Sigmoid colon (tissue), 7 donors: ENCODE measurements around the gene SLC46A1. TPM values are rescaled to one million over a fixed set of nuclear protein-coding genes. Genes with fewer than 3 reads are reported as not detected.

ENCODE experiments used
- DNase-seq: peaks from one replicate; pipeline ENCODE4 v3.0.0-alpha.2; 2019
- H3K27ac ChIP-seq, 4 donors: fragments of 200-600 bp; sonication (generic); one replicate each; pipeline ENCODE4 v1.5.1; 2016 to 2019; ENCODE audit warnings: mild to moderate bottlenecking in 1 of 4
- H3K27me3 ChIP-seq, 3 donors: fragments of 200-600 bp; sonication (generic); one replicate each; pipeline ENCODE4 v1.5.1; 2019; ENCODE audit warnings: mild to moderate bottlenecking in 1 of 3
- H3K36me3 ChIP-seq, 4 donors: fragments of 200-600 bp; sonication (generic); one replicate each; pipeline ENCODE4 v1.5.1; 2016 to 2019
- H3K4me1 ChIP-seq, 4 donors: fragments of 200-600 bp; sonication (generic); one replicate each; pipeline ENCODE4 v1.5.1; 2017 to 2019
- H3K4me3 ChIP-seq, 4 donors: fragments of 200-600 bp; sonication (generic); one replicate each; pipeline ENCODE4 v1.5.1; 2017 to 2019; ENCODE audit warnings: mild to moderate bottlenecking in 2 of 4, moderate library complexity in 1 of 4
- H3K9me3 ChIP-seq, 4 donors: fragments of 200-600 bp in 3 of 4; sonication (generic) in 3 of 4; one replicate each; pipeline versions ENCODE4 v1.5.1 to v1.6.1; 2013 to 2019
- CTCF ChIP-seq, 4 experiments: fragments of 450-650 bp in 3 of 4; fragments of 200-600 bp in 1 of 4; IDR thresholded peaks; one replicate each; pipeline ENCODE4 v1.5.1; 2016 to 2019; ENCODE audit warnings: antibody characterized with exemption in 4 of 4, mild to moderate bottlenecking in 3 of 4, moderate library complexity in 2 of 4
- EP300 ChIP-seq, 4 donors: sonication (generic); formaldehyde crosslinking; IDR thresholded peaks; one replicate each; pipeline ENCODE4 v1.6.1; 2017; ENCODE audit warnings: antibody characterized with exemption in 4 of 4
- POLR2A ChIP-seq, 2 donors: fragments of 450-650 bp; IDR thresholded peaks; one replicate each; pipeline ENCODE4 v1.6.1; 2016; ENCODE audit warnings: antibody characterized with exemption in 2 of 2, mild to moderate bottlenecking in 2 of 2, moderate library complexity in 2 of 2
- POLR2AphosphoS5 ChIP-seq, 4 donors: sonication (generic); formaldehyde crosslinking; IDR thresholded peaks; one replicate each; pipeline ENCODE4 v1.6.1; 2017; ENCODE audit warnings: antibody characterized with exemption in 4 of 4
- WGBS, 2 donors: extraction: QIAGEN DNeasy Blood & Tissue Kit; methylation state at CpG; one replicate each; pipeline ENCODE4 v1.1.7; 2013; 5-methylcytosine and 5-hydroxymethylcytosine counted together
- intact Hi-C: fragments of 100-400 bp; cut with DNase I; formaldehyde crosslinking; loops from one replicate; pipeline ENCODE4 v1.15.1; 2023
- polyA plus RNA-seq, 3 donors: library from polyadenylated mRNA; stranded (reverse); fragments of 200-250 nt; gene quantifications; one replicate each; pipeline ENCODE4 v1.2.3, GENCODE V29; 2013
- total RNA-seq, 4 donors: library from RNA; depleted of rRNA; stranded (reverse); fragments of >200 nt; gene quantifications; one replicate each; pipeline ENCODE4 v1.1.0, GENCODE V29; 2016
- donor health status: healthy with polysubstance abuse.
- donor health status: Bipolar disorder and iron deficiency.
- donor health status: healthy.

SLC46A1 gene
- total and polyA plus RNA-seq, 7 donors, result 2.7 to 8.6 (median 4.4) TPM

DNA sequence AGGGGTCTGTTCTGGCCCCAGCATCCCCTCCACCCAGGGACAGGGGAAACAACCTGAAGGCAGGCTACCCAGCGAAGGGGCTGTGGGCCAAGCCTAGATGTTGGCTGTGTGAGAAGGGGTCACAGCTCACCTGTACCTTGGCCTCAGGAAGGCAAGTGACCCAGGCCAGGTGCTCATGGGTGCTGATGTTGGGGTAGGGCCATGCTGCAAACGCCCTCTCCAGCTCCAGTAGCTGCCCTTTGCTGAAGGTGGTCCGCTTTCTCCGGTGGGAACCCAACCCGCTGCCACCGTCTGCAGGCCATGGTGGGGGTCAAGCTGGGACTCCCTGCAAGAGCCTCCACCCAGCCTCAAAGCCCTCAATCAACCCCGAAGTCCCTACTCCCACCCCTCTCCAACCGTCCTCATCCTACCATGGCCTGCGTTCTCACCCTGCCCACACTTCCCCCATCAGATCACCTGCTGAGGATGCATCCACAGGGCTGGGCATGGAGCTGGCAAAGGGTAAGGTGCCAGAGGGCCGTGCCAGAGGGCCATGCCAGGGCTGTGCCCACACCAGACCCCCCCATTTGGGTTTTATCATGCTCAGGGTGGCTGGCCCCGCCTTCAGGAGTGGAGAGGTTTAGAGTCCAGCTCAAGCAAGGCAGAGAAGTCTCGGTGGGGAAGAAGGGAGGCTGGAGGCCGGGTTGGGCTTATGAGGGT lies 41.2 kb downstream of the SLC46A1 start, which contains the start of gene SEBOX:
Gene SEBOX, minus strand, starts transcription at position 535 of the 699 bp plus-strand sequence. Its CDS starts 48 bp downstream, at position 487.
- intact Hi-C loops, result no loop called here

GRCh38 chr17:28363776-28364650 lies 42.0 kb downstream of the SLC46A1 start:
- 91% methylated on average over 8 of the region's 8 CpGs for WGBS, 2 donors
- no peaks in the 10 kb centered on the region for H3K27me3 ChIP-seq
- H3K27ac ChIP-seq, result no peak overlapping the region
- no peaks in the 10 kb centered on the region for H3K9me3 ChIP-seq
- H3K4me1 ChIP-seq, result no peaks in the 10 kb centered on the region
- no peak for TF ChIP-seq CTCF (IDR thresholded peaks at IDR 0.05)
- no peak for TF ChIP-seq EP300 (IDR thresholded peaks at IDR 0.05)
- no peak for TF ChIP-seq POLR2AphosphoS5 (IDR thresholded peaks at IDR 0.05)
- no peak for TF ChIP-seq POLR2A (IDR thresholded peaks at IDR 0.05)
- H3K4me3 ChIP-seq, result no peak overlapping the region
- peaks cover 23 to 60% (median 39%) of the 10 kb centered on the region in 4 donors for H3K36me3 ChIP-seq
- DNase-seq, result no peak
- intact Hi-C loops, result no loop called here

More for the DNA sequence above, 41.2 kb downstream of the SLC46A1 start, which contains the start of gene SEBOX:
- no peaks in the 10 kb centered on the region for H3K9me3 ChIP-seq
- DNase-seq, result no peak
- peaks cover 23 to 52% (median 32%) of the 10 kb centered on the region in 4 donors for H3K36me3 ChIP-seq
- H3K4me3 ChIP-seq, result no peak within 1 kb of the TSS
- no peak for TF ChIP-seq CTCF (IDR thresholded peaks at IDR 0.05)
- TF ChIP-seq EP300 (IDR thresholded peaks at IDR 0.05), result no peak
- TF ChIP-seq POLR2A (IDR thresholded peaks at IDR 0.05), result no peak
- no peak for TF ChIP-seq POLR2AphosphoS5 (IDR thresholded peaks at IDR 0.05)
- no peaks in the 10 kb centered on the region for H3K4me1 ChIP-seq
- H3K27ac ChIP-seq, result no peak within 1 kb of the TSS
- H3K27me3 ChIP-seq, result no peaks in the 10 kb centered on the region
- WGBS, 2 donors, result 89 to 92% methylated on average over 13 of the region's 13 CpGs

GRCh38 chr17:28363186-28363585 lies 42.8 kb downstream of the SLC46A1 start:
- intact Hi-C loops, result no loop called here
- WGBS, 2 donors, result 92 to 96% methylated on average over 5 of the region's 5 CpGs
- Histone ChIP-seq H3K27ac (no peak overlapping the region), H3K9me3 (no peaks in the 10 kb centered on the region), H3K27me3 (no peaks in the 10 kb centered on the region), H3K4me3 (no peak overlapping the region), H3K36me3 (peaks cover 23 to 60% (median 39%) of the 10 kb centered on the region in 4 donors), H3K4me1 (peaks cover 0 to 8% (median 8%) of the 10 kb centered on the region in 4 donors)
- DNase-seq, result no peak
- no peak for TF ChIP-seq CTCF (IDR thresholded peaks at IDR 0.05)
- no peak for TF ChIP-seq EP300 (IDR thresholded peaks at IDR 0.05)
- TF ChIP-seq POLR2AphosphoS5 (IDR thresholded peaks at IDR 0.05), result no peak
- TF ChIP-seq POLR2A (IDR thresholded peaks at IDR 0.05), result no peak

DNA sequence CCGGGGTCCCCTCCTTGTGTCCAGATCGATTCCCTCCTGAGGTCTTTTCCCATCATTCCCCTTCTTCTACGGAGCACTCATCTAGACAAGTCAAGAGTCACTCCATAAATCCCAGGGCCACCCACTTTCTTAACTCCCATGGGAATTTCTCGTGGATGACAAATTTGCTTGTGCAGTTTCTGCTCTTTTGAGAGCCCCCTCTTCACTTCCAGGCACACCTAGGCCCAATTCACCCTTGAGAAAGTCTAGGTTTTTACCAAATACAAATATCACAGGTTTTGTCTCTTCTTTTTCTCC lies 48.2 kb downstream of the SLC46A1 start:
- Histone ChIP-seq H3K27me3 (no peaks in the 10 kb centered on the region), H3K36me3 (peaks cover 35 to 58% (median 41%) of the 10 kb centered on the region in 4 donors), H3K4me1 (peaks cover 0 to 33% (median 26%) of the 10 kb centered on the region in 4 donors), H3K4me3 (peak overlapping the region; percentile 69 to 99 (median 89)), H3K27ac (peak overlapping the region; percentile 85 to 97 (median 92)), H3K9me3 (no peaks in the 10 kb centered on the region)
- TF ChIP-seq EP300 (IDR thresholded peaks at IDR 0.05) (no peak), CTCF (IDR thresholded peaks at IDR 0.05) (no peak), POLR2AphosphoS5 (IDR thresholded peaks at IDR 0.05) (no peak), POLR2A (IDR thresholded peaks at IDR 0.05) (no peak)
- intact Hi-C loops, result loop anchor here (1.0 to 10.0 kb wide), 2 partner anchors 23 to 463 kb away; partner anchors contain the start of genes IFT20, LYRM9 and TNFAIP1
- DNase-seq, result no peak
- WGBS, 2 donors, result 2% methylated on average over 4 of the region's 4 CpGs
